IMR-90 (cell line): ENCODE measurements around the gene STPG4.

Experiments used
- CTCF ChIP-seq: conservative IDR thresholded peaks from 2 replicates; pipeline ENCODE4 v1.5.1; 2012; ENCODE audit warnings: mild to moderate bottlenecking, low read depth, low read length, improper control_type of control experiment
- RCOR1 ChIP-seq: IDR thresholded peaks from 2 replicates; pipeline ENCODE4 v1.6.1; 2012; ENCODE audit warnings: mild to moderate bottlenecking, low read length, improper control_type of control experiment; ENCODE audit not compliant: insufficient replicate concordance
- RFX5 ChIP-seq: IDR thresholded peaks from 2 replicates; pipeline ENCODE4 v1.8.0; 2012; ENCODE audit warnings: low read depth, mild to moderate bottlenecking, low read length, moderate library complexity
- SMC3 ChIP-seq: fragments of 150-350 bp; IDR thresholded peaks from 2 replicates; pipeline ENCODE4 v1.6.1; 2016; ENCODE audit warnings: low read depth, mild to moderate bottlenecking, antibody characterized with exemption, low read length, moderate library complexity

GRCh38 chr2:47150175-47150574 lies 4.9 kb downstream of the STPG4 start:
- TF ChIP-seq CTCF: no peak
- TF ChIP-seq RCOR1: no peak
- no peak for TF ChIP-seq SMC3
- no peak for TF ChIP-seq RFX5
